HepG2 (cell line): Measurements from ENCODE around the gene FBXO10. TPM values are rescaled to one million over a fixed set of nuclear protein-coding genes. Genes with fewer than 3 reads are reported as not detected.

Experiments used
- ARNTL ChIP-seq: sonication (generic); formaldehyde crosslinking; IDR thresholded peaks from 2 replicates; pipeline ENCODE4 v1.4.0; 2020; ENCODE audit warnings: mild to moderate bottlenecking, missing genetic modification reagents
- ATF1 ChIP-seq: IDR thresholded peaks from 2 replicates; pipeline ENCODE4 v1.6.1; 2016; ENCODE audit warnings: mild to moderate bottlenecking, control low read depth
- DNMT3B ChIP-seq: conservative IDR thresholded peaks from 2 replicates; pipeline ENCODE4 v1.6.1; 2016; ENCODE audit warnings: missing biosample characterization, control low read depth
- FOSL2 ChIP-seq: sonication (generic); formaldehyde crosslinking; IDR thresholded peaks from 2 replicates; pipeline ENCODE4 v1.4.0; 2020; ENCODE audit warnings: missing genetic modification reagents
- GABPB1 ChIP-seq: IDR thresholded peaks from 2 replicates; pipeline ENCODE4 v1.6.1; 2016; ENCODE audit warnings: mild to moderate bottlenecking, missing genetic modification reagents, moderate library complexity, missing compliant biosample characterization
- NCOR1 ChIP-seq: fragments of 200-600 bp; sonication (generic); IDR thresholded peaks from 2 replicates; pipeline ENCODE4 v1.7.0; 2017; ENCODE audit warnings: antibody characterized with exemption, low read length, borderline replicate concordance
- NFYC ChIP-seq: IDR thresholded peaks from 2 replicates; pipeline ENCODE4 v1.6.1; 2016; ENCODE audit warnings: missing genetic modification reagents, missing compliant biosample characterization
- SP140L ChIP-seq: sonication (generic); formaldehyde crosslinking; IDR thresholded peaks from 2 replicates; pipeline ENCODE4 v1.4.0; 2020; ENCODE audit warnings: missing genetic modification reagents, borderline replicate concordance
- TAF1 ChIP-seq: sonication (generic); formaldehyde crosslinking; IDR thresholded peaks from 2 replicates; pipeline ENCODE4 v1.4.0; 2020; ENCODE audit warnings: missing genetic modification reagents
- TBX2 ChIP-seq: sonication (generic); formaldehyde crosslinking; IDR thresholded peaks from 2 replicates; pipeline ENCODE4 v1.5.0; 2020; ENCODE audit warnings: missing genetic modification reagents, mild to moderate bottlenecking, borderline replicate concordance
- ZFX ChIP-seq: sonication (generic); formaldehyde crosslinking; IDR thresholded peaks from 2 replicates; pipeline ENCODE4 v1.4.0; 2020; ENCODE audit warnings: mild to moderate bottlenecking, low read depth, missing genetic modification reagents, moderate library complexity
- ZNF326 ChIP-seq: sonication (generic); formaldehyde crosslinking; IDR thresholded peaks from 2 replicates; pipeline ENCODE4 v1.4.0; 2020; ENCODE audit warnings: missing genetic modification reagents, borderline replicate concordance
- ZNF510 ChIP-seq: sonication (generic); formaldehyde crosslinking; IDR thresholded peaks from 2 replicates; pipeline ENCODE4 v1.4.0; 2020; ENCODE audit warnings: low read depth, mild to moderate bottlenecking, missing genetic modification reagents
- ZNF672 ChIP-seq: sonication (generic); formaldehyde crosslinking; IDR thresholded peaks from 2 replicates; pipeline ENCODE4 v1.8.1; 2022; ENCODE audit warnings: missing genetic modification reagents
- ZNF773 ChIP-seq: sonication (generic); formaldehyde crosslinking; IDR thresholded peaks from 2 replicates; pipeline ENCODE4 v1.4.0; 2020; ENCODE audit warnings: missing genetic modification reagents, borderline replicate concordance
- polyA plus RNA-seq, 8 experiments: library from polyadenylated mRNA; depleted of rRNA in 3 of 8; stranded (reverse) in 7 of 8; unstranded in 1 of 8; fragments of >200 nt; fragmentation: Illumina TruSeq in 4 of 8; extraction: Trizol in 4 of 8; gene quantifications; 2 replicates each; pipeline versions ENCODE4 v1.2.1 to v1.2.3, GENCODE V29; 2011 to 2016; ENCODE audit warnings: low read depth in 4 of 8, missing spikeins in 1 of 8, mixed read lengths in 1 of 8; ENCODE audit not compliant: insufficient read depth in 1 of 8
- total RNA-seq, 5 experiments: library from RNA; depleted of rRNA; stranded (reverse); fragments of >200 nt; fragmentation: Illumina TruSeq; extraction: Trizol; gene quantifications; 2 replicates each; pipeline ENCODE4 v1.2.3, GENCODE V29; 2016; ENCODE audit warnings: low read depth in 1 of 5
- TF ChIP-seq, protein P1 (sequence below): sonication (generic); formaldehyde crosslinking; IDR thresholded peaks from 2 replicates; pipeline ENCODE4 v1.4.0; 2020; ENCODE audit warnings: missing genetic modification reagents
- TF ChIP-seq, protein P2 (sequence below): sonication (generic); formaldehyde crosslinking; IDR thresholded peaks from 2 replicates; pipeline ENCODE4 v1.5.1; 2020; ENCODE audit warnings: missing genetic modification reagents, mild to moderate bottlenecking, borderline replicate concordance
- TF ChIP-seq, protein P3 (sequence below): sonication (generic); formaldehyde crosslinking; IDR thresholded peaks from 2 replicates; pipeline ENCODE4 v1.4.0; 2020; ENCODE audit warnings: missing genetic modification reagents, borderline replicate concordance
- TF ChIP-seq, protein P4 (sequence below), 2 experiments: sonication (generic) in 1 of 2; formaldehyde crosslinking in 1 of 2; IDR thresholded peaks; 2 replicates each; pipeline versions ENCODE4 v1.5.1 to v1.6.1; 2011 to 2020; ENCODE audit warnings: borderline replicate concordance in 1 of 2, low read depth in 1 of 2, low read length in 1 of 2, mild to moderate bottlenecking in 1 of 2, missing genetic modification reagents in 1 of 2, moderate library complexity in 1 of 2

Gene FBXO10
- total and polyA plus RNA-seq, 2 of the 13 experiments (the other 11 are each of a cell fraction or from before 2014, with no cell fraction given): 3.1 to 5.1 TPM

DNA sequence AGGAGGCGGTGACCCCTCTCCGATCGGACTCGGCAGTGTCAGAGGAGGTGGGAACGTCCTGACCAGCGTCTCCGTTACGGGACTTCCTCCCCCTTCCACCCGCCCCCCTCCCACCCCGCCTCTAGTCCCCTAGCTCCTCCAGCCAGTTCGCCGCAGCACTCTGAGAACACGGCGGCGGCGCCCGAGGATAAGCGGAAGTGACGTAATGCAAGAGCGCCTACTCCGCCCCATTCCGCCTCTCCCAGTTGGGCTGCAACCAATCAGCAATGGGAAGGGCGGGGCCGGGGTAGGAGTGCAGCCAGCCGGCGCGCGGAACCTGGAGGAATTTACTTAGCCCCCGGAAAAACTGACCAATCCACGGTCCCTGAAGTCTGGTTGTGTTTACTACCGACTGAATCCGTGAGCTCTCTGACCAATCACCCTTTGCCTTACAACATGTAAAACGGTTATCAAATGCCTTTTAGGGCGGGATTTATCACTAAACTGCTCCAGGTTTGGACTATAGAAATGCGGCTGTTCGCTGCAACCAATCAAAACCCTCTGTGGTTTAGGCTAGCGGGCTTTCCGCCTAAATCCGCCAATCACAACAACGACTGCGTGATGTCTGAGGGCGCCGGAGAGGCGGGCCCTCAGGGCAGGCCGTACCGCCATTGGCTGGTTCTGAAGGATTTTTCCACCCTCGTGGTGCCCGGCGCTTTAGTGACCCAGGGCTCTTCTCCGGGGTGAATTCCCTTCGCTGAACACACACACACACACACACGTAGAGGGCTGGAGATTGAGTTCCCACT lies 110.7 kb downstream of the FBXO10 start, which contains the start of gene ZBTB5 (continued):
- TF ChIP-seq, protein P1, sequence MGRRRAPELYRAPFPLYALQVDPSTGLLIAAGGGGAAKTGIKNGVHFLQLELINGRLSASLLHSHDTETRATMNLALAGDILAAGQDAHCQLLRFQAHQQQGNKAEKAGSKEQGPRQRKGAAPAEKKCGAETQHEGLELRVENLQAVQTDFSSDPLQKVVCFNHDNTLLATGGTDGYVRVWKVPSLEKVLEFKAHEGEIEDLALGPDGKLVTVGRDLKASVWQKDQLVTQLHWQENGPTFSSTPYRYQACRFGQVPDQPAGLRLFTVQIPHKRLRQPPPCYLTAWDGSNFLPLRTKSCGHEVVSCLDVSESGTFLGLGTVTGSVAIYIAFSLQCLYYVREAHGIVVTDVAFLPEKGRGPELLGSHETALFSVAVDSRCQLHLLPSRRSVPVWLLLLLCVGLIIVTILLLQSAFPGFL: no peak
- TF ChIP-seq ZFX (CRISPR knock-in tag): peak; percentile 43; the same call in 1 of the 2 replicates
- TF ChIP-seq NFYC (CRISPR knock-in tag): peak; percentile 94
- TF ChIP-seq ARNTL: 0 out of 2 replicates have a peak, but pooled peaks have one; percentile 26
- TF ChIP-seq SP140L (CRISPR knock-in tag): no peak
- TF ChIP-seq TBX2 (CRISPR knock-in tag): peak; percentile 55
- TF ChIP-seq, protein P2, sequence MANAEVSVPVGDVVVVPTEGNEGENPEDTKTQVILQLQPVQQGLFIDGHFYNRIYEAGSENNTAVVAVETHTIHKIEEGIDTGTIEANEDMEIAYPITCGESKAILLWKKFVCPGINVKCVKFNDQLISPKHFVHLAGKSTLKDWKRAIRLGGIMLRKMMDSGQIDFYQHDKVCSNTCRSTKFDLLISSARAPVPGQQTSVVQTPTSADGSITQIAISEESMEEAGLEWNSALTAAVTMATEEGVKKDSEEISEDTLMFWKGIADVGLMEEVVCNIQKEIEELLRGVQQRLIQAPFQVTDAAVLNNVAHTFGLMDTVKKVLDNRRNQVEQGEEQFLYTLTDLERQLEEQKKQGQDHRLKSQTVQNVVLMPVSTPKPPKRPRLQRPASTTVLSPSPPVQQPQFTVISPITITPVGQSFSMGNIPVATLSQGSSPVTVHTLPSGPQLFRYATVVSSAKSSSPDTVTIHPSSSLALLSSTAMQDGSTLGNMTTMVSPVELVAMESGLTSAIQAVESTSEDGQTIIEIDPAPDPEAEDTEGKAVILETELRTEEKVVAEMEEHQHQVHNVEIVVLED (CRISPR knock-in tag): peak; percentile 48; the same call in 1 of the 2 replicates
- TF ChIP-seq ZNF672: no peak
- TF ChIP-seq ZNF326 (CRISPR knock-in tag): no peak
- peak; percentile 80 for TF ChIP-seq ATF1 (CRISPR knock-in tag)
- peak; percentile 6; the same call in 1 of the 2 replicates for TF ChIP-seq TAF1
- TF ChIP-seq, protein P3, sequence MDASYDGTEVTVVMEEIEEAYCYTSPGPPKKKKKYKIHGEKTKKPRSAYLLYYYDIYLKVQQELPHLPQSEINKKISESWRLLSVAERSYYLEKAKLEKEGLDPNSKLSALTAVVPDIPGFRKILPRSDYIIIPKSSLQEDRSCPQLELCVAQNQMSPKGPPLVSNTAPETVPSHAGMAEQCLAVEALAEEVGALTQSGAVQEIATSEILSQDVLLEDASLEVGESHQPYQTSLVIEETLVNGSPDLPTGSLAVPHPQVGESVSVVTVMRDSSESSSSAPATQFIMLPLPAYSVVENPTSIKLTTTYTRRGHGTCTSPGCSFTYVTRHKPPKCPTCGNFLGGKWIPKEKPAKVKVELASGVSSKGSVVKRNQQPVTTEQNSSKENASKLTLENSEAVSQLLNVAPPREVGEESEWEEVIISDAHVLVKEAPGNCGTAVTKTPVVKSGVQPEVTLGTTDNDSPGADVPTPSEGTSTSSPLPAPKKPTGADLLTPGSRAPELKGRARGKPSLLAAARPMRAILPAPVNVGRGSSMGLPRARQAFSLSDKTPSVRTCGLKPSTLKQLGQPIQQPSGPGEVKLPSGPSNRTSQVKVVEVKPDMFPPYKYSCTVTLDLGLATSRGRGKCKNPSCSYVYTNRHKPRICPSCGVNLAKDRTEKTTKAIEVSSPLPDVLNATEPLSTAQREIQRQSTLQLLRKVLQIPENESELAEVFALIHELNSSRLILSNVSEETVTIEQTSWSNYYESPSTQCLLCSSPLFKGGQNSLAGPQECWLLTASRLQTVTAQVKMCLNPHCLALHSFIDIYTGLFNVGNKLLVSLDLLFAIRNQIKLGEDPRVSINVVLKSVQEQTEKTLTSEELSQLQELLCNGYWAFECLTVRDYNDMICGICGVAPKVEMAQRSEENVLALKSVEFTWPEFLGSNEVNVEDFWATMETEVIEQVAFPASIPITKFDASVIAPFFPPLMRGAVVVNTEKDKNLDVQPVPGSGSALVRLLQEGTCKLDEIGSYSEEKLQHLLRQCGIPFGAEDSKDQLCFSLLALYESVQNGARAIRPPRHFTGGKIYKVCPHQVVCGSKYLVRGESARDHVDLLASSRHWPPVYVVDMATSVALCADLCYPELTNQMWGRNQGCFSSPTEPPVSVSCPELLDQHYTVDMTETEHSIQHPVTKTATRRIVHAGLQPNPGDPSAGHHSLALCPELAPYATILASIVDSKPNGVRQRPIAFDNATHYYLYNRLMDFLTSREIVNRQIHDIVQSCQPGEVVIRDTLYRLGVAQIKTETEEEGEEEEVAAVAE (CRISPR knock-in tag): peak; percentile 97
- TF ChIP-seq, protein P4, sequence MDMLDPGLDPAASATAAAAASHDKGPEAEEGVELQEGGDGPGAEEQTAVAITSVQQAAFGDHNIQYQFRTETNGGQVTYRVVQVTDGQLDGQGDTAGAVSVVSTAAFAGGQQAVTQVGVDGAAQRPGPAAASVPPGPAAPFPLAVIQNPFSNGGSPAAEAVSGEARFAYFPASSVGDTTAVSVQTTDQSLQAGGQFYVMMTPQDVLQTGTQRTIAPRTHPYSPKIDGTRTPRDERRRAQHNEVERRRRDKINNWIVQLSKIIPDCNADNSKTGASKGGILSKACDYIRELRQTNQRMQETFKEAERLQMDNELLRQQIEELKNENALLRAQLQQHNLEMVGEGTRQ (IDR thresholded peaks at IDR 0.05; ENCODE audit: low read depth, low read length): peak; percentile 23; the same call in 1 of the 2 replicates
- TF ChIP-seq, protein P4 (CRISPR knock-in tag; IDR thresholded peaks at IDR 0.05; ENCODE audit: borderline replicate concordance): peak; percentile 43; the same call in 1 of the 2 replicates
- peak; percentile 94 for TF ChIP-seq GABPB1 (CRISPR knock-in tag)
- peak; percentile 17; the same call in 1 of the 2 replicates for TF ChIP-seq ZNF510
- peak; percentile 29; the same call in 1 of the 2 replicates for TF ChIP-seq NCOR1
- TF ChIP-seq DNMT3B (CRISPR knock-in tag): 0 out of 2 replicates have a peak, but pooled peaks have one; percentile 28
- TF ChIP-seq FOSL2 (CRISPR knock-in tag): 0 out of 2 replicates have a peak, but pooled peaks have one; percentile 2
- TF ChIP-seq ZNF773 (CRISPR knock-in tag): no peak
